GM18520 (cell line): ENCODE results near the gene TPBGL.

Experiments
- ATAC-seq: cut with Tn5 transposase; IDR thresholded peaks from one replicate; pipeline ENCODE4 v1.9.1; 2021; ENCODE audit not compliant: unreplicated experiment

The TPBGL gene

DNA sequence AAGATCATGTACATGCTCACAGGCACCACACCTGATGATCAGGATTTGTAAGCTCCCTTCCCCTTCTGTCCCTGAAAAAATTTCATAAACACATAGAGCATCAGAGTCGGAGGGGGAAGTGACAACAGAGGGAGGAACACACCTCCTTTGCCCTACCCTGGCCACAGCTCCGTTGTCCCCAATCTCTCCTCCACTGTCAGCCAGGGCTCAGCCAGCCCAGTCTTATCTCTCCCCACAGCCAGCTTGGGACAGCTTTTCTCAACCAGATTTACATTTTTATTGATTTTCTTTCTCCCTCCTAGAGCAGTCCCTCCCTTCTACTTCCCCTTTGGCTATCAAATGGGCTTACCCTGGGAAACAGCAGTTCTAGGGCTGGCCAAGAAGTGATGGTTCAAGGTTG lies 32.1 kb upstream of the TPBGL start:
- ATAC-seq, result no peak

DNA sequence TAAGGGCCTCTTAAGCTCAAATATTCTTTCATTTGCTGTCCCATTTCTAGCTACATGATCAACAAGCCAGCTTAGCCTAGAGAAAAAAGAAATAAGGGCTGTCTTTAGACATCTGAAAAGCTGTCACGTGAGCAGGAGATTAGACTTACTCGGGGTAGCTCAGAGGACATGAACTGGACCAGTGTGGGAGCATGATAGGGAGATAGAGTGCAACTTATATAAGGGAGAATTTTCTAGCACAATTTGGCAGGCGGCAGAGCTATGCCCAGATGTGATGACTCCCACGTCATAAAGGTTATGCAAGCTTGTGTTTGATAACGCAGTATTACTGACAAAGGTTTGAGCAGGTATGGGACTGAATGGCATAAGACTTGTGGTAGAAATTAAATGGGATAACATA lies 28.2 kb upstream of the TPBGL start:
- ATAC-seq, result no peak

DNA sequence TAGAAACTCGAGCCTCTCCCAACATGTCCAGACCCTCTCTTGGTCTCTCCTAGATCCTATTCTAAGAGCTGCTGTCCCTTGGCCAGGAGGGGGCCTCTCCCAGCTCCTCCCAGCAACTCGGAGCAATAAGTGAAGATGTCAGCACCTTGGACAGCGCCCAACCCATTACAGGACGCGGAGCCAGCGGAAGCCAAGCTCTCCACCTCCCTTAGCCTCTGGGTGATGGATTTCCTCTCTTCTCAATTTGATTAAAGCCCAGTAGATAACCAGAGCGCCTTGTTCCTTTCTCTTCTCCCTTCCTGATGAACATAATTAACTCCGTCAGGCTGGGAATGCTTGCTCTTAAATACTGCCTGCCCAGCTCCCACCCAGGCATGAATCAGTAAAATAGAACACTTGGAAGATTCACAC lies 26.2 kb upstream of the TPBGL start:
- no peak for ATAC-seq

DNA sequence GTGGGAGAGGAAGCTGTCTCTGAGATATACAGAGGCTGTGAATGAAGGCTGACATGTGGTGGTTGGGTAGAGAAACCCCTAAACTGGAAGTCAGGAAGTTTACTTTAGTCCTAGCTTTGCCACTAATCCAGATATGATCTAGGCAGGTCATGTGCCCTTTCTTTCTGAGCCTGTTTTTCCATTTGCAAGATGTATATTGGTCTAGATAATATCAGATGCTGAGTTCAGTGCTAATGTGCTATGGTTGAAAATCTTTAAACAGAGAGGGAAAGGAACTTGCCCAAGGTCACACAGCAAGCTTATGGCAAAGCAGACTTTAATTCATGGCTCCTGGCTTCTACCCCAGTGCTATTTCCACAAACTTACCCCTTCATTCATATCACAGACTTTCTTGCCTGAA lies 25.7 kb upstream of the TPBGL start:
- ATAC-seq, result no peak

DNA sequence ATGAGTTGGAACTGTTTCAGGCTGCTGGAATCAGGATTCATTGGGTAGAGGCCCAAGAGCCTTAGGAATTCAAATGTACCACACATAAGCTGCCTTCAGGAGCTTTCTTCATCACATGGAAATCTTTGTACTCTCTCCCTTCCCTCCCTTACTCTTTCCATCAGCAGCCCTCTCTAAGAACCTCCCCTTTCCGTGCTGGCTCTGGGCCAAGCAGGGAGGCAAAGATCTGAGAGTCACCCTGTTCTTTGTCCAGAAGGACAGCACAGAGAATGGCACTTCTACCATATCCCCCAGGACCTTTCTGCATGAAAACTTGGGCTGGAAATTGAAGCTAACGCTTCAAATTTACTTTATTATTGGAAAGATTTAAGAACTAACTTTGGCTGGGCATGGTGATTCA lies 20.7 kb upstream of the TPBGL start:
- ATAC-seq, result no peak

DNA sequence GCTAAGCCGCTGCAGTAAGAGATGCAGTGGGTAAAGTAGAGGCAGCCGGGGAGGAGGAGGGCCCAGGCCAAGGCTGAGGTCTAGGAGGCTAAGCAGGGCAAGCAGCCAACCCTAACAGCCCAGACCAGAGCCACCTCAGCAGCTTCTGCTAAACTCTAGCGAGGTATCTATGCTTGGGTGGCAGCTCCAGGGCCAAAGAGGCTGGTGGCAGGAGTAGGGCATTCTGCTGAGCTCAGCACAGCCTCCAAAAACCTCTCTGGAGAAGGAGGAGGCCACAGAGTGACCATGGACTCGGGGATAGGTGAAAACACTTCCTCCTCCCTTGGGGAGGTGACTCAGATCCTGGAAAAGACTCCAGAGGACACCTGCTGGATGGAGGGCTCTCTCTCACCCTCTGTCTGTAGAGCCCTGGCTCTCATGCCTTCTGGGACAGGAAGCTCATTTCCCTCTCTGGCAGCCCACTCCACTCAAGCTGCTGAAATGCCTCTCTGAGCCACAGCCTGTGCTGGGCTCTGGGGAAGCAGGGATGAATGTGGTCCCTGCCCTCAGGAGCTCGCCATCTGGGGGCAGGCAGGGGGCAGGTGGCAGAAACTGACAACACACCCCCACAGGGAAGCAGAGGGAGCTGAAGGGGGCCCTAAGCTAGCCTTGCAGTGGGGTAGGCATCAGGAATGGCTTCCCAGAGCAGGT lies 16.5 kb upstream of the TPBGL start:
- ATAC-seq, result no peak

DNA sequence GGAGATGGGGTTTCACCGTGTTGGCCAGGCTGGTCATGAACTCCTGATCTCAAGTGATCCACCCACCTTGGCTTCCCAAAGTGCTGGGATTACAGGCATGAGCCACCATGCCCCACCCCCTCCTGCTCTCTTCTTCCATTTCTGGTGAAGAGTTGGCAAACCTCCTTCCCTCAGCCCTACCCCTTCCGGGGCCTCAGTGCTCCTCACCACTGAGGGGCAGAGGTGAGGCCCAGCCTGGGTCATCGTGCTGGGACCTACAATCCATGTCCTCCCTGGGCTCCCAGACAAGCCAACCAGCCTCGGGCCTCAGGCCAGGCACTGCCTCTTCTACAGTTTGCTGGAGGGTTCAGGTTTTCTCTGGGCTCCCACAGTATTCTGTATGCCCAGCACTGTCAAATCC lies 14.8 kb upstream of the TPBGL start:
- ATAC-seq, result no peak

DNA sequence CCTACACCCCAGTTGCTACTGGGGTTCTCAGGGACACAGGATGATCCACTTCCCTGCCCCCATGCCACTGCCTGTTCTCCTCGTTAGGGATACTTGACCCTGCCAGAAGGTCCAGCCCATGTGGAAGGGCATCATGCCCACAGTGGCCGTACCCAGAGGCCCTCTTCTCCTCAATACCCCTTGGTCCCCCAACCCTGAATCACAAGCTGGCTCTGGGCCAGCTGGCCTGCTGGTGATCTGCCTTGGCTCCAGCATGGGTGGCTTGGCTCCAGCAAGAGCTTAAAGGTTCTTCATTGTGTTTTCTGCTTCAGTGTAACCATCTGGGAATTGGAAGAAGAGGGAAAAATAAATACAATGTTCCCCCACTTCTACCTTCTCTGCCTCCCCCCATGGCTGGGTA lies 11.1 kb upstream of the TPBGL start:
- ATAC-seq, result no peak

DNA sequence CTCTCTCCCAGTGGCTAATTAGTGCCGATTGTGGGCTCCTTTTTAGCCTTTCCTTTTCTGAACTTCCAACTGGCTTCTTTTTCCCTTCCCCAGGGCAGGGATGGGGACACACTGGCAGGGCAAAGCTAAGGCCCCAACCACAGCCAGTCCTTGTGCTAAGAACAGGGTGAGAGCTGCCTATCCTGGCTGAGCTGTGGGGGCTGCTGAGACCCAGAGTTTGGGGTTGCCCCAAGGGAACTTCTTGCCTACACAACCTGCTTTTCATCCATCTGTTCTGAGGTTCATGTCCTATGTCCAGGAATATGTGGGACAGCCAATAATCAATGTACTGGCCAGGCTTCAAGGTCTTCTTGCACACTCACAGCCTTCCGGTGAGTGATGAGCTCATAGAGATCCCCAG lies 10.0 kb upstream of the TPBGL start:
- no peak for ATAC-seq

DNA sequence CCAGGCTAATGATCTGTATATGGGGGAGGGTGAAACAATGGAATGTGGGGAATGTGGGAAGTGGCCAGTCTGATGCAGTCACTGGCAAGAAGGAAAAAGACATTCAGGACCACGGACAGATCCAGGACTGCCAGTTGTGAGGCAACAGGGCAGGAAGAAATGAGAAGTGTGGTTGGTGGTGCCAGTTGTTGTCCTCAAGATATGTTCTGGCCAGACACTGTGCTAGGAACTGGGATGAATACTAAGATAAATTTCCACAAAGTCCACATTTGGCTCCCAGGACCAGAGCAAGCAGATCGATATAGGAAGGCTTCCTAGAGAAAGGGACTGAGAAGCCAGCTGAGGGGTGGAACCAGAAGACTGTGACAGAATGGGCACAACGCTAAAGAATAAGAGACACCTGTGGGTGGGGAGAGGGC lies 6.8 kb upstream of the TPBGL start:
- ATAC-seq, result no peak

DNA sequence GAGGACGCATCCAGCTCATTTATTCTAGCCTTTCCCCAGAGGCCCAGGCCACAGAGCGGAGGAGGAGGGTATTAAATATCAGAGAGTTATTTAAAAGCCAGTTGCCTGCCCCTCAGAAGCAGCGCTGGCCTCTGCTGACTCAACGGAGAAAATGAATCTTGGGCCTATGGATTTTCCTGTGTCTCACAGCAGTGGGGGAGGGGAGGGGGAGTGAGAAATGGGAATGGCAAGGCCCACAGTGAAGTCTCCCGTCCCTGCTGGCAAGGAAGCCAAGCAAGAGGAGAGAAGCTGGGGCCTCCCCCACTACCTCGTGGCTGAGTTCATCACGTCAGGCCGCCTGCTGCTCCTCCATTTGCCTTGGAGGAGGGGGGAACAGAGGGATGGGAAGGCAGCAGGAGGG lies 4.5 kb upstream of the TPBGL start:
- no peak for ATAC-seq

DNA sequence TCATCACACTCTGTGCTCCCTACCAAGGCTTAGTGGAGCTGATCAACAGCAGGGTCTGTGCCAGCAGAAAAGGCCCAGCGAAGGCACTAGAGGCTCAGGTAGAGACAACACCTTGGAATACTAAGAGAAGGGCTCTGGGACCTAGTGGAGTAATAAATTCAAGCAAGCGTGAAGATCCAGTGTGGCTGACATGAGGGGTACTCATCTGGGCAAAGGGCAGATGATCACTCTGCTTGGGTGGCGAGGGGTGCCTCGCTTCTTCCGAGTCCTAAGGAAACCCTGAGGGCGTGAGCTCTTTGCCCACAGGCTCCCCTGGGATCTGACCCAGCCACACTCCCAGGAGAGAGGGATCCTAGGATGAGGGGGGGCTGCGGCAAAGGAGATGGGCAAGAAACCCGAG lies 3.5 kb upstream of the TPBGL start:
- ATAC-seq, result no peak

DNA sequence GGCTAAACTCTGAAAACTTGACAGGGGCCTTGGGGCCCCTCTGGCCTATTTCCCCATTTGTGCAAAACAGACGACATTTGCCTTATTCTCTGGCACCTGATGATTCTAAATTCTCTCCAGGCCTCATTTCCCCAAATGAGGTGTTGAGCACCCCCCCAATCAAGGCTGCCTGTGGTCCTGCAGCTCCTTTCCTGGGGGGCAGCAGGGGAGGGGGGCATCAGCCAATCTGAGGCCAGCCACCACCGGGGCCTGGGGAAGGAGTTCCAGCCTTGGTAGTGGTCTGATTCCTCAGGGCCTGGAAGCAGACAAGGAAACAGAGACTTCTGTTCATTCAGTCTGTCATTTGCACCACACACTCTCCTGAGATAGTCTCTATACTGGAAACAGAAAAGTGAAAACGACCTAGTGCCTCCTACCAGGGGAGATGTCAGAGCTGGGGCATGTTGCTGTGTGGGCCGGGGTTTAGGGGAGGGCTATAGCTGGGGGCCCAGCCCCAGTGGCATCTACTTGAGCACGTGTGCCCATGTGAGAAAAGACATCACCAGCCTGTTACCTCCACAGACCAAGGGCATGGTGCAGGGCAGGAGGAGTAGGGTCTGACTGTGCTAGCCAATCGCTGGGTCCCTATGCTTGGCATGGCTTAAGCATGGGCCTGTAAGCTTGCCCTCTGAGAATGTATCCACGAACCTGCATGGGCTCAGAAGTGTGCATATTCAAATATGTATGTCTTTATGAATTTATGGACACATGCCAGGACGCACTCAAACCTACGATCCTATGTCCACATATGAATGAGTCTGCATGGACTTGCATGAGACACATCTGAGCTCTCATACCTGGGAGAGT lies 1.8 kb upstream of the TPBGL start:
- ATAC-seq, result no peak

DNA sequence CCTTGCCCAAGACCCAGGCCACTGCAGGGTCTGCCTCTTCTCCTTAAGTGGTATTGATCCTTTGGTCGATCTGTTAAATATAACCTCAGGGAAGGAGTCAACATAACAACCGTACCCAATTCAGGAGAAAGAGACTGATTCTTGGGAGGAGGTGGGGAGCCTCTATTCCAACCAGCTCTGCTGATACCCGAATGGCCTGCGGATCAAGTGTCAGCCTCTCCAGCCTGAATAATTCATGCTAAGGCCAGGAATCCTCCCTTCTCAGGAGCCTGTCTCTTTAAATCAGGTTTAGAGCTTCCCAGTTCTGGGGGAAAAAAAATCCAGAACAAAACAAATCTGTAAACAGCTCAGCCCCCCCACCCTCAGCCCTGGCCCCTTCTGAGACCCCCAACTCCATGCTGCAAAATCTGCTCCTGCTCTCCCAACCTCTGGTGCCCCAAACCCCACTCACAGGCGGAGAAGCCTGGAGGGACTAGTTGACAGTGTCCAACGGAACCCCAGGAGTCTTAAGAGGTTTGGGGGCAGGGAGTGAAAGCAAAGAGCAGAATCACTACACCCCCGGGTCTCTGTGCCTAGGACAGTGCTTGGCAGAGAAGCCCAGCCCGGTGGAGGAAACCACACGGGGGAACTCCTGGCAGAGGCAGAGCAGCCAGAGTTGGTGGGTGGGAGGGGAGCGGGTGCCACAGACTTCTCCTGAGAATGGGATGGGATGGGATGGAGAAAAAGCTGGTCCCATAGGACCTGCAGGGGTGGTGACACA lies 863 bp upstream of the TPBGL start:
- ATAC-seq, result no peak

DNA sequence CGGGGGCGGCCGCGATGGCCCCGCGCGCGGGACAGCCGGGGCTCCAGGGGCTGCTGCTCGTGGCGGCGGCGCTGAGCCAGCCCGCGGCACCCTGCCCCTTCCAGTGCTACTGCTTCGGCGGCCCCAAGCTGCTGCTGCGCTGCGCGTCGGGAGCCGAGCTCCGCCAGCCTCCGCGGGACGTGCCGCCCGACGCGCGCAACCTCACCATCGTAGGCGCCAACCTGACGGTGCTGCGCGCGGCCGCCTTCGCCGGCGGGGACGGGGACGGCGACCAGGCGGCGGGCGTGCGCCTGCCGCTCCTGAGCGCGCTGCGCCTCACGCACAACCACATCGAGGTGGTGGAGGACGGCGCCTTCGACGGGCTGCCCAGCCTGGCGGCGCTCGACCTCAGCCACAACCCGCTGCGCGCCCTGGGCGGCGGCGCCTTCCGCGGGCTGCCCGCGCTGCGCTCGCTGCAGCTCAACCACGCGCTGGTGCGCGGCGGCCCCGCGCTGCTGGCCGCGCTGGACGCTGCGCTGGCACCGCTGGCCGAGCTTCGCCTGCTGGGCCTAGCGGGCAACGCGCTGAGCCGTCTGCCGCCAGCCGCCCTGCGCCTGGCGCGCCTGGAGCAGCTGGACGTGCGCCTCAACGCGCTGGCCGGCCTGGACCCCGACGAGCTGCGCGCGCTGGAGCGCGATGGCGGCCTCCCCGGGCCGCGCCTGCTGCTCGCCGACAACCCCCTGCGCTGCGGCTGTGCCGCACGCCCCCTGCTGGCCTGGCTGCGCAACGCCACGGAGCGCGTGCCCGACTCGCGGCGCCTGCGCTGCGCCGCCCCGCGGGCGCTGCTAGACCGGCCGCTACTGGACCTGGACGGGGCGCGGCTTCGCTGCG lies 697 bp downstream of the TPBGL start:
- peak; percentile 80 for ATAC-seq

DNA sequence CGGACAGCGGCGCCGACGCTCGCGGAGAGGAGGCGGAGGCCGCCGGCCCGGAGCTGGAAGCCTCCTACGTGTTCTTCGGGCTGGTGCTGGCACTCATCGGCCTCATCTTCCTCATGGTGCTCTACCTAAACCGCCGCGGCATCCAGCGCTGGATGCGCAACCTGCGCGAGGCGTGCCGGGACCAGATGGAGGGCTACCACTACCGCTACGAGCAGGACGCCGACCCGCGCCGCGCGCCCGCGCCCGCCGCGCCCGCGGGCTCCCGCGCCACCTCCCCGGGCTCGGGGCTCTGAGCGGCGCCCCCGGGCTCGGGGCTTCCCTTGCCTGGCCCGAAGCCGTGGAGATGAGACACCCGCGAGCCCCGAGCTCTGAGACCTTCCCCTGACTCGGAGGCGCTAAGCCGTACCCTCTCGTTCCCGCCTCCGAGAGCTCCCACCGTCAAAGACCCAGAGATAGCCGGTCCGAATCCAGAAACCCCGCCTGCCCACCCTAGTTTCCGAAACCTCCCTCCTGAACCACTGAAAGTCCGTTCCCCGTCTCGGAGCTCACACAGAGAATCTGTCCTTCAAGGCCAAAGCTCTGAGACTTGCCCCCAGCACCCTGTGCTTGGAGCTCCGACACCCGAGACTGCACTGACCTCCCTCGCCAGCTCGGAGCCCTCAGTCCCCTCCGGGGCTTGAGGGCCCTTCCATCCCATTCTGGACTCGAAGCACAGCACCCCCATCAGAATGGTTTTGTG lies 1.5 kb downstream of the TPBGL start:
- no peak for ATAC-seq

DNA sequence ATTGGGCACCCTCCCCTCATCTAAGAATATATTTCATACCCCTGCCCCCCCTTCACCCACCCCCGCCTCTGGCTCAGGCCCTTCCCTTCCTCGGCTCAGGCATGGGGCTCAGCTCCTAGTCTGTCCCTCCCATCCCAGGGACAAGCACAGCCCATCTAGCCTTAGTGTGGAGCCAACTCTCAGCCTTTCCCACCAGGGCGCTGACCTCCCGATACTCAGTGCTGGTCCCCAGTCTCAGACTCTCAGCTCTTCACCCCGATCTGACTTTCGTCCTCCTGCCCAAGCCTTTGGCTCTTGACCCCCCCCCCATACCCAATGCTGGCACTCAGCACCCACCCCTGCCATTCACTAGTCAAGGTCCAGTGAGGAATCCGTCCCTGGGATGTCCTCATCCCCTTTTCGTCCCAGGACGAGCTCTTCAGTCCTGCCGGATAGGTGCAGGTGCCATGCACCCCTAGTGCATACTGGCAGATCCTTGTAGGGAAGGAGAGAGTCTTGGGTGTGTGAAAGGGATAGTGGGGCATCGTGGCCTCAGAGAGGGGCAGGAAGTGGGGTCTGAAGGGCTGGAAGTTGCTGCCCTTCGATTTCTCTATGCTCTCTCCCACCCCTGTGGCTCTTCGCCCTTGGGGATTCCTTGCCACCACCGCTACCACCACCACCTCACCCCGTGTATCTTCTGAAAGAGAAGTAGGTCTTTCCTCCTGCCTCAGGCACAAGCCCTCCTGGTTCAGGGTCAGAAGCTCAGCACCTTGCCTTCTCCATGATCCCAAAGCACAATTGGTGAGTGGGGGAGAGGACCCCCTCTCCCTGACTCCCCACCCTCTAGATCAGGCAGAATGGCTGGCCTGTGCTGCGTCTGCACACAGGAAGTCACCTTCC lies 2.4 kb downstream of the TPBGL start:
- no peak for ATAC-seq

DNA sequence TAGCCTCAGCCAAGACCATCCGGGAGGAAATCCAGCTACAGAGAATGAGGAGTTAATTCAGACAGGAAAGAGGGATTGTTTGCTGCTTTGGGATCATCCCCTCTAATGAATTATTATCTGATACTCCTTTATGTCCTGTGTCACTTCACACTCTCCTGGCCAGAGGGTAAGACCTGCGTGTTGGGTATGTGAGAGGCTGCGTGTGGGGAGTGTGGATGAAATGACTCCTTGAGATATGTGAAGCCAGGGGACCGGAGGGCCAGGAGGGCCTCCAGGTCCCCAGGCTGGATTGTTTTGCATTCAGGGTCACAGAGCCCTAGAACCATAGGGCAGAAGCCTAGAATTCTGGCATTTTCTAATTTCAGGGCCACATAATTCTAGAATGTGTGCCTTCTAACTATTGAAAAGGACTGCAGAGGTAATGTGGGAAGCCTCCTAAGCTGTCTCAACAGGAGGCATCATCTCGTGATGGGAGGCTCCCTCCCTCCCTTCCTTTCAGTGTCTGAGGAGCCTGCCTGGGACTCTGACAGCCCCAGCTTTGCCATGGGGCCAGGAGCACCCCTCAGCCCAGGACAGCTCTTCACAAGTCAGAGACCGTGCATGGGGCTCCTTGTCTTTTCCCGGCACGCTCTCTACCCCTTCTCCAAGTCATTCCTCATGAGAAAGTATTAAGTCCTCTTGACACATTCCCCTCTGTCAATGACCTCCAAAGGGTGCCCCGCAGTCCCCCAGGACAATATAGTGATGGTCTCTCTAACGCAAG lies 3.7 kb downstream of the TPBGL start:
- ATAC-seq, result no peak
